Kasumi-1 (cell line): Measurements from ENCODE around the gene KCNK5.

Source experiments
- DNase-seq, 2 experiments: peaks; one replicate each; lab custom pipeline; 2025; lab: John Stamatoyannopoulos, UW

Gene KCNK5, protein sequence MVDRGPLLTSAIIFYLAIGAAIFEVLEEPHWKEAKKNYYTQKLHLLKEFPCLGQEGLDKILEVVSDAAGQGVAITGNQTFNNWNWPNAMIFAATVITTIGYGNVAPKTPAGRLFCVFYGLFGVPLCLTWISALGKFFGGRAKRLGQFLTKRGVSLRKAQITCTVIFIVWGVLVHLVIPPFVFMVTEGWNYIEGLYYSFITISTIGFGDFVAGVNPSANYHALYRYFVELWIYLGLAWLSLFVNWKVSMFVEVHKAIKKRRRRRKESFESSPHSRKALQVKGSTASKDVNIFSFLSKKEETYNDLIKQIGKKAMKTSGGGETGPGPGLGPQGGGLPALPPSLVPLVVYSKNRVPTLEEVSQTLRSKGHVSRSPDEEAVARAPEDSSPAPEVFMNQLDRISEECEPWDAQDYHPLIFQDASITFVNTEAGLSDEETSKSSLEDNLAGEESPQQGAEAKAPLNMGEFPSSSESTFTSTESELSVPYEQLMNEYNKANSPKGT

GRCh38 chr6:39228992-39229767 lies at the start of gene KCNK5:
Gene KCNK5, minus strand, starts transcription at chr6:39229475. Its CDS starts 364 bp downstream, at chr6:39229111.
- peak; percentile 84 to 85 for DNase-seq

DNA sequence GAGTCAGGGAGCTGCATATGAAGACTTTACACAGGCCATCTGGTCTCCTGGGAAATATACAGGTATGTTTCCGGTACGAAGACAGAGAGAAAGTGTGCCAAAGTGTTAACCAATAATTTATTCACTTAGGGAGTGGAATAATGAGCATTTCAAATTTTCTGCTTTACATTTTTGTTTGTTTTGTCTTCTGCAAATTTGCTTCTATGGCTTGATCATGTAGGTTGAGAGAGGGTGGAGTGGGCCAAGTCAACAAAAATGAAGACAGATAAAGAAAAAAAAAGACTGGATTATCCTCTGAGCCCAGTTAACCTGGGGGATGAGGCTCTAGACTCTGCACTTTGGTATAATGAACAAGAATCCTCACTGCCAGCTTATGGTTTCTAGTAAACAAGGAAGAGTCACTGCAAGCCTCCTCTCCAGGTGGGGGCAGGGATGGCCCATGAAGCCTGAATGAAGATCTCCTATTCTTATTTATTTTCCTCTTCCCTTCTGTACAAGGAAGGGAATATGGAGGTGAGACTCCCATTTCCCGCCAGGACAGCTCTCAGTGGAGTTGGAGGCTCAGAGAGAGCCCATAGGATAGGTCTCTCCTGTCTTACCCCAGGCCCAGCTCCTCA lies 47.2 kb upstream of the KCNK5 start:
- DNase-seq, result no peak

DNA sequence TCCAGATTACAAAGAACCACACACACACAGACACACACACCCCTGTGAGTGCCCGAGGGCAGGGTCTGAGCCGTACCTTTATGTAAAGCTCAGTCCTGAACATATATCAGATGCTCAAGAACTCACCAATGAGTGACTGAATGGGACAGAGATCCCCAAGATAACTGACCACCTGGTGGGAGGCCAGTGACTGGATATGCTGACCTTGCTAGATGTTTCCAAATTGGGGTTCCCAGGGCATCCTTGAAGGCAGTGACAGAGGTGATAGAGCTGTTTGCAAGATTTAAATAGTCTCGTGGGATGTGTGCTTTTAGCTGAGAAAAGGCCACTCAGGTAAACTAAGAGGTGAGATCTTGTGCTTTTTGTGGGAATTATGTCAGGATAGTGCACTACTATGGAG lies 45.6 kb upstream of the KCNK5 start:
- DNase-seq, result no peak

DNA sequence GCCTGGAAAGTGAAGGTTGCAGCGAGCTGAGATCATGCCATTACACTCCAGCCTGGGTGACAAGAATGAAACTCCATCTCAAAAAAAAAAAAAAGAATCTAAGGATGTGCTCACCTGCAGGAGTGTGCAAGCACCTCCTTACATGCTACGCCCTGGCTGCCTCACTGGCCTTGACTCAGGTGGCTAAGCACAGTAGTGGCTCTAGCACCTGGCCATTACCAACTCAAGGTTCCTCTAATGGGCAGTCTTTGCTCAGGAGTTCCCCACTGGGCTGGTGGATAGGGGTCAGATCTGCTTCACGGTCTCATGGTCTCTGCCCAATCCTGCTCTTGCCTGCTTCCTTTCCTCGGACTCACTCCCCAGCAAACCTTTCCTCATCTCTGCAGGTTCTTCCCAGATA lies 45.2 kb upstream of the KCNK5 start:
- no peak for DNase-seq

- DNase-seq, result no peak
These were observed 44.1 kb upstream of the KCNK5 start for GRCh38 chr6:39273406-39273821.

DNA sequence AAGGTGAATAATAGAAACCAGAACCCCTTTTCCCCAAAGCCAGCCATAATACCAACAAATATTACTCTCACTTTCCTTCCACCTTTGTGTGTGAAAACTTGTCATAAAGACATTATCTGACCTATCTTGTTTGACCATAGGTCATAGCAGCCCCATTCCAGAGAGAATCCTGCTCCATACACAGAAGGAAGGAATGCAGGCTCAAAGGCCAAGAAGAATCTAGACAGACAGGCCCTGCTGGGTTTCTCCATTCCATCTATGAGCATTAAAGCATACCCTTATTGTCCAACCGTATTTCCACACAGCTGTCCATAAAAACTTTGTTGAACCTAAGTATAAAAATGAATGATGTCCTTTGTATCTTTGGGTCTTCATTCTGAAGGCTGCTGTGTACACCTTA lies 40.7 kb upstream of the KCNK5 start:
- DNase-seq, result no peak

- no peak for DNase-seq
These were observed 39.4 kb upstream of the KCNK5 start for GRCh38 chr6:39268721-39269120.

DNA sequence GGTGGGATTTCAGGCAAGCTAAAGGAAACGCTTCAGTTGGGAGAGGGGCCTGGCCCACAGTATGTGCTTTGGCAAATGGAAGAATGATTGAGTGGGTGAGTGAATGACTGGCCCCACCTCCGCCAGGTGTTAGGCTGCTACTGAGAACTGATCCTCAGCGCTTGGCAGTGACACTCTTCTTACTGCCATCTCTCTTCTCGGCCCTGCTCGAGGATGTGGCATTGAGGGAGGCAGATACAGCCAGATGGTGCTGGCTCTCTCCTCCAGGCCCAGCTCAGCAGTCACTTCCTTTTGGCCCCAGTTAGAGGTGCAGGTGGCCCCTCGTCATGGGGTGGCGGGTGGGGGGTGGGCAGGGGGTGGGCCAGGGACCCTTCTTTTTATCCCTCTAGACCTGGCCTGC lies 38.9 kb upstream of the KCNK5 start:
- no peak for DNase-seq

DNA sequence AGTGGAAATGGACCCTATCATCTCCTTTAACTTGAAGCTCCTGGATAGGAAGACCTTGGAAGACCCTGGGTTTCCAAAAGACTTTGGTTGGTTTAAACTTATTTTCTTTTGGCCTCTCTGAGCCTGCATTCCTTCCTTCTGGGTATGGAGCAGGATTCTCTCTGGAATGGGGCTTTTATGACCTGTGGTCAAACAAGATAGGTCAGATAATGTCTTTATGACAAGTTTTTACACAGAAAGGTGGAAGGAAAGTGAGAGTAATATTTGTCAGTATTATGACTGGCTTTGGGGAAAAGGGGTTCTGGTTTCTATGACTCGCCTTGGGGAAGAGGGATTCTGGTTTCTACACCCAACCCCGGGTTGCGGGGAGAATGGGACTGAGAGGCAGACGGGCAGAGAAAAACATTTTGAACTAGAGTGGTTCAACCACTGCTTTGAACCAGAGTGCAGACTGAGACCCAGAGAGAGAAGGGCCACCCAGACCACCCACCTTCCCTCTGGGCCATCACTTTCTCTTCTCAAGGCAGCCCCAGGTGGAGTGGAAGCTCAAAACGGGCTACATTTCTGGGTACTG lies 37.6 kb upstream of the KCNK5 start:
- DNase-seq, result no peak

GRCh38 chr6:39266375-39266774 lies 37.1 kb upstream of the KCNK5 start:
- DNase-seq, result no peak

GRCh38 chr6:39263303-39264037 lies 34.2 kb upstream of the KCNK5 start:
- DNase-seq, result peak; percentile 46 to 66

DNA sequence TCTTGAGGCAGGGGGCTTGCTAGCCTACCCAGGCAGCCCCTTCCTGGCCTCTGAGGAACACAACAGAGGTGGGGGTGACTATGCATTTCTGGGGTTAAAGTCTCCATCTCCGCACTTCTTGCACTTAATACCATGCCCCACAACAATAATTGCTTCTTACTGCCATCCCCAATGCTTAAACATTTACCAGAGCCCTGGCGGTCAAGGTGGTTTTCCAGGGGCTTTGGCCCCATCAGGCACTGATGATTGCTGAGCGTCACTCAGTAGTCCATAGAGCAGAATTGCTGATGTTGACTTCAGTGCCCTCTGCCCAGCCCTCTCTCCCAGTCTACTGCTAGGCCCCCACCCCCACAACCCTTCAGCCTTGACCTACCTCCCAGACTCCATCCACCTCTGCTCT lies 32.5 kb upstream of the KCNK5 start:
- no peak for DNase-seq

- no peak for DNase-seq
These were observed 31.7 kb upstream of the KCNK5 start for GRCh38 chr6:39260953-39261352.

GRCh38 chr6:39260456-39260855 lies 31.2 kb upstream of the KCNK5 start:
- DNase-seq, result no peak

- no peak for DNase-seq
These were observed 27.1 kb upstream of the KCNK5 start for GRCh38 chr6:39256294-39256940.

DNA sequence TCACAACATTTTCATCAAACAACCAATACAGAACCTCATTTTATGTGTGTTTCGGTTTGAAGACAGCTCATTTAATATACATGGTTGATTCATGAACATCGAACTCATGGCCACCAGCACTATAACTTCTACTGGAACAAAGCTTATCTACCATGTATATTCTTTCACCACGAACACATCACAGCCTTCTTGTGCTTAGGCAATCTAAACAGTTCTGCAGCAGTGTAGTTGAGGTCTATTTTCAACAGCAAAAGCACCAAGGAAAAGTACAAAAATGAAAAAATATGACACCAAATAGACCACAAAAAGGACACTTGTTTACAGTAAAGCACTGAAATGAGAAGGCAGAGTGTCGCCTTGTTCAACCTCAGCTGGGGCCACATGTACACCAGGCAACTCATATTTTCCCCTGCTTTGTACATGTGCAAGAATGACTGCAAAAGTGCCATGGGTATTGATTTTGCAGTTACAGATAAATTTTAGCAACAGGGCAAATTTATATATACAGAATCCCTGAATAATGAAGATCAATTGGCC lies 25.8 kb upstream of the KCNK5 start:
- no peak for DNase-seq

GRCh38 chr6:39251406-39251805 lies 22.1 kb upstream of the KCNK5 start:
- no peak for DNase-seq

DNA sequence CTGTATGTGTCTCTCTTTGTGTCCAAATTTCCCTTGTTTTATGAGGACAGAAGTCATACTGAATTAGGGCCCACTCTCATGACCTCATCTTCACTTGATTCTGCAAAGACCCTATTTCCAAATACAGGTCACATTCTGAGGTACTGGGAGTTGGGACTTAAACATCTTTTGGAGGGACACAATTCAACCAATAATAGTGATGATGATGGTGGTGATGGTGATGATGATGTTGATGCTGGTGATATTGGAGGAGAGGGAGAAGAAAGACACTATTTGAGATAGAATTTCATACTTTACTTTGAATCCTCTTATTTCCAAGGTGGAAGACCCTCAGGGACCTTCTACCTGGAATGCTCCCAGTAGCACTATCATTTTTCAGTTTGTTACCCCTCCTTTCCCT lies 21.2 kb upstream of the KCNK5 start:
- no peak for DNase-seq

DNA sequence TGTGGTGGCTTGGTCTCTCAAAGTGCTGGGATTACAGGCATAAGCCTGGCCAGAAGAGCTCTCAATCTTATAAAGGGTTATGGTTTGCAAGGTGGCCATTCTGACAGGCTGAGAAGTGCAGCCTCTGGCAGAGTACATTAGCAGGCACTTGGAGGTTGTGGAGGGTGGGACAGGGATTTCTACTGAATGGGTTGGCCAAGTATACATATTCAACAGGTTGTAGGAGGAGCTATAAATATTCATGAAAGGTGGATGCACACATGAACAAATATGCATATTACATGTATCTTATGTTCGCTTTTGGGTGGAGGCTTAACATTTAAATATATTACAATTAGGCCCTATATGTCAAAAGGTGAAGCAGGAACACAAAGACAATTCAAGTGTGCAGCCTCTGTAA lies 20.0 kb upstream of the KCNK5 start:
- no peak for DNase-seq

DNA sequence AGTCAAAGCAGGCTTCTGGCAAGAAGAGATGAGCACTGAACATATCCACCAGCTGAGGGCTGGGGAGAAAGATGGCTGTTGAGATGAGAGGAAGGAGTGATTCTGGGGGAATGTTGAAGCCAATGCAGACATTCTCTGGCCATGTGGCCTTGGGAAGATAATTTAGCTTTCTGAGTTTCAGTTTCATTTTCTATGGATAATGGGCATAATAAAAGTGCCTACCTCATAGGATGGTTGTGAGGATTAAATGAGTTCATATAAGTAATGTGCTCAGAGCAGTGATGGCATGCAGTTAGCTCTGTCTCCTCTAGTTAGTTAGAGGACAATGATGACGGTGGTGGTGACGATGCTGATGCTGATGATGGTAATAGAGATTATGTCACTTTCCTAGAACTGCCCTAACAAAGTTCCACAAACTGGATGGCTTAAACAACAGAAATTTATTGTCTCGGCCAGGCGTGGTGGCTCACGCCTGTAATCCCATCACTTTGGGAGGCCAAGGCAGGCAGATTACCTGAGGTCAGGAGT lies 18.5 kb upstream of the KCNK5 start:
- no peak for DNase-seq

GRCh38 chr6:39243809-39244208 lies 14.5 kb upstream of the KCNK5 start:
- no peak for DNase-seq
